A673 (cell line): Measurements from ENCODE around the gene OR11L1. TPM values are rescaled to one million over a fixed set of nuclear protein-coding genes. Genes with fewer than 3 reads are reported as not detected.

Source experiments
- BruUV-seq: library from RNA; stranded (reverse); fragments of 400-500 nt; replicated peaks from 2 replicates; lab custom pipeline; 2021; lab: Mats Ljungman, UMichigan
- CTCF ChIA-PET: fragments of 300-600 bp; sonication (Branson Sonifier 250); formaldehyde crosslinking; loops from one replicate; lab custom pipeline; 2022; ENCODE audit warnings: antibody characterized with exemption; lab: Charles Lee
- POLR2A ChIA-PET: fragments of 300-600 bp; sonication (Branson Sonifier 250); formaldehyde crosslinking; loops from one replicate; lab custom pipeline; 2022; ENCODE audit warnings: antibody characterized with exemption; ENCODE audit not compliant: low non-redundant PET; lab: Charles Lee
- DNase-seq: peaks from one replicate; pipeline ENCODE4 v3.0.0-alpha.2; 2015; ENCODE audit warnings: low spot score
- H3K27ac ChIP-seq: fragments of 200-600 bp; sonication (generic); 2 replicates; pipeline ENCODE4 v1.5.1; 2016; ENCODE audit warnings: mixed run types, low read depth, mild to moderate bottlenecking, mixed read lengths, antibody characterized with exemption, low read length; ENCODE audit not compliant: poor library complexity, severe bottlenecking
- H3K27me3 ChIP-seq: fragments of 200-600 bp; sonication (generic); replicated peaks from 2 replicates; pipeline ENCODE4 v1.6.1; 2017; ENCODE audit warnings: mixed run types, low read depth, mild to moderate bottlenecking, mixed read lengths, antibody characterized with exemption, low read length; ENCODE audit not compliant: insufficient read depth, poor library complexity
- H3K36me3 ChIP-seq: fragments of 200-600 bp; sonication (generic); 2 replicates; pipeline ENCODE4 v1.6.1; 2016; ENCODE audit warnings: mixed run types, mild to moderate bottlenecking, mixed read lengths, antibody characterized with exemption, low read length; ENCODE audit not compliant: insufficient read depth, poor library complexity, severe bottlenecking
- H3K4me1 ChIP-seq: fragments of 200-600 bp; sonication (generic); 2 replicates; pipeline ENCODE4 v1.6.1; 2017; ENCODE audit warnings: mixed run types, mild to moderate bottlenecking, mixed read lengths, antibody characterized with exemption, low read length; ENCODE audit not compliant: insufficient read depth, poor library complexity, severe bottlenecking
- H3K4me3 ChIP-seq: fragments of 200-600 bp; sonication (generic); 2 replicates; pipeline ENCODE4 v1.5.1; 2016; ENCODE audit warnings: low read depth, mixed run types, mild to moderate bottlenecking, mixed read lengths, low read length; ENCODE audit not compliant: poor library complexity, severe bottlenecking
- H3K9me3 ChIP-seq: fragments of 200-600 bp; sonication (generic); 2 replicates; pipeline ENCODE4 v1.6.1; 2016; ENCODE audit warnings: mixed run types, low read depth, mild to moderate bottlenecking, mixed read lengths, antibody characterized with exemption, low read length; ENCODE audit not compliant: poor library complexity, severe bottlenecking
- CTCF ChIP-seq: fragments of 300-800, 200-600 bp; sonication (generic); conservative IDR thresholded peaks from 2 replicates; pipeline ENCODE4 v1.5.1; 2017; ENCODE audit warnings: low read depth, mild to moderate bottlenecking, antibody characterized with exemption, low read length, moderate library complexity, mixed read lengths
- EZH2 ChIP-seq: fragments of 200-600 bp; sonication (generic); IDR thresholded peaks from 2 replicates; pipeline ENCODE4 v1.6.1; 2017; ENCODE audit warnings: borderline replicate concordance, low read depth, mild to moderate bottlenecking, mixed read lengths, antibody characterized with exemption, low read length; ENCODE audit not compliant: poor library complexity, severe bottlenecking
- intact Hi-C: fragments of 100-400 bp; cut with micrococcal nuclease; formaldehyde crosslinking; loops from one replicate; pipeline ENCODE4 v1.10.0; 2022; ENCODE audit not compliant: unreplicated experiment
- total RNA-seq: library from RNA; stranded (reverse); gene quantifications from 2 replicates; pipeline ENCODE4 v1.2.3, GENCODE V29; 2021

OR11L1 gene
- total RNA-seq, 1 experiment from 2014 or later = not detected

- H3K9me3 ChIP-seq = no peaks in the 10 kb centered on the region
- H3K36me3 ChIP-seq = no peaks in the 10 kb centered on the region
- no peaks in the 10 kb centered on the region for H3K4me1 ChIP-seq
- ChIA-PET POLR2A (no interaction called here), CTCF (no interaction called here)
- no TSS peak for BruUV-seq
- H3K27ac ChIP-seq = no peak overlapping the region
- intact Hi-C loops = no loop called here
- H3K4me3 ChIP-seq = no peak overlapping the region
- no peak for DNase-seq
- H3K27me3 ChIP-seq = no peaks in the 10 kb centered on the region
- TF ChIP-seq CTCF (no peak), EZH2 (no peak)
These were observed 16.3 kb downstream of the OR11L1 start for GRCh38 chr1:247825362-247825761.

DNA sequence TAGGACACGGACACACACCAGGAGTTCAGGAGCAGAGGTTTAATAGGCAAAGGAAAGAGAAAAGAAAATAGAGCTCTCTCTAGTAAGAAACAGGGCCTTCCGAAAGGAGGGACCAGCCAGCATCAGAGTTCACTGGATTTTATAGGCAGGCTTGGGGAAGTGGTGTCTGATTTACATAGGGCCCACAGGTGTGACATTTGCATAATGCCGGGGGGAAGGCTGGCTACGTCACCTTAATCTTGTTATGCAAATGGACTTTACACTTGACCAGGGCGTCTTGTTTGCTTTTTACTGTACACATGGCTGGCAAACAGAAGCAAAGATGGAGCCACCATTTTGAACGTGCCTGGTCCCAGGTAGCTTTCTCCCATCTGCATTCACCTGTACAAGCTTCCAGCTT is 17.7 kb downstream of the OR11L1 start, which contains the start of gene OR14A16:
Gene OR14A16, minus strand, starts transcription at position 97 of the 400 bp plus-strand sequence. CDS start 8,390 bp downstream, outside the sequence.
- Histone ChIP-seq H3K4me1 (no peaks in the 10 kb centered on the region), H3K4me3 (no peak within 1 kb of the TSS), H3K9me3 (no peaks in the 10 kb centered on the region), H3K27me3 (no peaks in the 10 kb centered on the region), H3K36me3 (no peaks in the 10 kb centered on the region), H3K27ac (no peak within 1 kb of the TSS)
- intact Hi-C loops = no loop called here
- CTCF ChIA-PET = no interaction called here
- BruUV-seq = no TSS peak
- POLR2A ChIA-PET = no interaction called here
- TF ChIP-seq CTCF (no peak), EZH2 (no peak)
- no peak for DNase-seq

GRCh38 chr1:247822060-247822459 is 19.6 kb downstream of the OR11L1 start:
- H3K4me3 ChIP-seq = no peak overlapping the region
- H3K27ac ChIP-seq = no peak overlapping the region
- intact Hi-C loops = no loop called here
- H3K27me3 ChIP-seq = no peaks in the 10 kb centered on the region
- no peaks in the 10 kb centered on the region for H3K9me3 ChIP-seq
- H3K36me3 ChIP-seq = no peaks in the 10 kb centered on the region
- no peak for TF ChIP-seq EZH2
- CTCF ChIA-PET = no interaction called here
- no peak for DNase-seq
- BruUV-seq = no TSS peak
- POLR2A ChIA-PET = interaction anchor here (0.6 kb wide), 1 partner anchor 66 kb away, joined by 8 read pairs; no protein-coding TSS in a partner anchor
- no peaks in the 10 kb centered on the region for H3K4me1 ChIP-seq

GRCh38 chr1:247812637-247813036 is 29.1 kb downstream of the OR11L1 start:
- H3K9me3 ChIP-seq = no peaks in the 10 kb centered on the region
- DNase-seq = no peak
- H3K36me3 ChIP-seq = no peaks in the 10 kb centered on the region
- BruUV-seq = no TSS peak
- intact Hi-C loops = no loop called here
- no peaks in the 10 kb centered on the region for H3K4me1 ChIP-seq
- ChIA-PET CTCF (no interaction called here), POLR2A (no interaction called here)
- TF ChIP-seq EZH2 (no peak), CTCF (no peak)
- no peak overlapping the region for H3K4me3 ChIP-seq
- H3K27me3 ChIP-seq = no peaks in the 10 kb centered on the region
- H3K27ac ChIP-seq = no peak overlapping the region
